Stimulated activated CD4-positive, alpha-beta T cell treated with anti-CD3 and anti-CD28 coated beads, TNF-alpha, amount 100 ng/mL, for 4 hours (primary cell): Measurements from ENCODE around the gene FBLN2.

Source experiments
- DNase-seq, 3 experiments: peaks; one replicate each; pipeline ENCODE4 v3.0.0-alpha.2; 2020; ENCODE audit warnings: low read depth in 3 of 3

Gene FBLN2

GRCh38 chr3:13624021-13624420 lies 75.1 kb downstream of the FBLN2 start:
- no peak for DNase-seq

GRCh38 chr3:13624671-13625125 lies 75.8 kb downstream of the FBLN2 start:
- no peak for DNase-seq

- no peak for DNase-seq
These were observed 77.5 kb downstream of the FBLN2 start for GRCh38 chr3:13626396-13626795.

GRCh38 chr3:13626915-13627460 lies 78.1 kb downstream of the FBLN2 start:
- no peak for DNase-seq

GRCh38 chr3:13627681-13628080 lies 78.8 kb downstream of the FBLN2 start:
- no peak for DNase-seq

- no peak for DNase-seq
These were observed 79.5 kb downstream of the FBLN2 start for GRCh38 chr3:13628432-13628831.

GRCh38 chr3:13628841-13629551 lies 80.1 kb downstream of the FBLN2 start:
- DNase-seq, result no peak

GRCh38 chr3:13629644-13630043 lies 80.7 kb downstream of the FBLN2 start:
- DNase-seq, result no peak

GRCh38 chr3:13631256-13631655 lies 82.3 kb downstream of the FBLN2 start:
- DNase-seq, result no peak

- no peak for DNase-seq
These were observed 84.3 kb downstream of the FBLN2 start for GRCh38 chr3:13633176-13633575.

- no peak for DNase-seq
These were observed 85.2 kb downstream of the FBLN2 start for GRCh38 chr3:13634151-13634550.

GRCh38 chr3:13634615-13635014 lies 85.7 kb downstream of the FBLN2 start:
- DNase-seq, result no peak

- no peak for DNase-seq
These were observed 87.3 kb downstream of the FBLN2 start for GRCh38 chr3:13636186-13636585.

GRCh38 chr3:13636874-13637273 lies 87.9 kb downstream of the FBLN2 start:
- no peak for DNase-seq

GRCh38 chr3:13637311-13637891 lies 88.5 kb downstream of the FBLN2 start:
- no peak for DNase-seq

GRCh38 chr3:13637953-13638352 lies 89.0 kb downstream of the FBLN2 start:
- no peak for DNase-seq

GRCh38 chr3:13638927-13639326 lies 90.0 kb downstream of the FBLN2 start:
- no peak for DNase-seq

GRCh38 chr3:13642597-13642996 lies 93.7 kb downstream of the FBLN2 start:
- no peak for DNase-seq

GRCh38 chr3:13644341-13645117 lies 95.6 kb downstream of the FBLN2 start:
- no peak for DNase-seq

- no peak for DNase-seq
These were observed 97.1 kb downstream of the FBLN2 start for GRCh38 chr3:13645801-13646637.

GRCh38 chr3:13647298-13648059 lies 98.6 kb downstream of the FBLN2 start:
- no peak for DNase-seq
